BE2C (cell line): ENCODE data around the gene EIF2A.
"Not testable (repeated sequence)": the region's sequence is repeated elsewhere in the genome, so short reads cannot be mapped to it uniquely, and the experiment has no call there.

Source experiments
- DNase-seq: peaks from one replicate; pipeline ENCODE4 v3.0.0-alpha.2; 2020
- H3K27me3 ChIP-seq: fragments of 250-450 bp; sonication (Bioruptor Pico); 2 replicates; pipeline ENCODE4 v1.5.1; 2020; ENCODE audit warnings: mild to moderate bottlenecking
- H3K36me3 ChIP-seq: fragments of 250-450 bp; sonication (Bioruptor Pico); 2 replicates; pipeline ENCODE4 v1.5.1; 2020; ENCODE audit warnings: mild to moderate bottlenecking
- H3K4me1 ChIP-seq: fragments of 250-450 bp; sonication (Bioruptor Pico); 2 replicates; pipeline ENCODE4 v1.5.1; 2020
- H3K4me3 ChIP-seq: 2 replicates; pipeline ENCODE4 v1.5.1; 2011; ENCODE audit warnings: low read depth, low read length
- H3K9me3 ChIP-seq: fragments of 250-450 bp; sonication (Bioruptor Pico); 2 replicates; pipeline ENCODE4 v1.5.1; 2020
- TF ChIP-seq, protein P1 (sequence below): IDR thresholded peaks from 2 replicates; pipeline ENCODE4 v1.5.1; 2012; ENCODE audit warnings: mild to moderate bottlenecking, low read depth, low read length

Gene EIF2A

GRCh38 chr3:150620002-150620689 lies 73.6 kb downstream of the EIF2A start:
- no peaks in the 10 kb centered on the region for H3K4me1 ChIP-seq
- DNase-seq = no peak
- no peak overlapping the region for H3K4me3 ChIP-seq
- H3K9me3 ChIP-seq = no peaks in the 10 kb centered on the region
- peaks cover 7% of the 10 kb centered on the region for H3K36me3 ChIP-seq
- no peaks in the 10 kb centered on the region for H3K27me3 ChIP-seq
- TF ChIP-seq, protein P1, sequence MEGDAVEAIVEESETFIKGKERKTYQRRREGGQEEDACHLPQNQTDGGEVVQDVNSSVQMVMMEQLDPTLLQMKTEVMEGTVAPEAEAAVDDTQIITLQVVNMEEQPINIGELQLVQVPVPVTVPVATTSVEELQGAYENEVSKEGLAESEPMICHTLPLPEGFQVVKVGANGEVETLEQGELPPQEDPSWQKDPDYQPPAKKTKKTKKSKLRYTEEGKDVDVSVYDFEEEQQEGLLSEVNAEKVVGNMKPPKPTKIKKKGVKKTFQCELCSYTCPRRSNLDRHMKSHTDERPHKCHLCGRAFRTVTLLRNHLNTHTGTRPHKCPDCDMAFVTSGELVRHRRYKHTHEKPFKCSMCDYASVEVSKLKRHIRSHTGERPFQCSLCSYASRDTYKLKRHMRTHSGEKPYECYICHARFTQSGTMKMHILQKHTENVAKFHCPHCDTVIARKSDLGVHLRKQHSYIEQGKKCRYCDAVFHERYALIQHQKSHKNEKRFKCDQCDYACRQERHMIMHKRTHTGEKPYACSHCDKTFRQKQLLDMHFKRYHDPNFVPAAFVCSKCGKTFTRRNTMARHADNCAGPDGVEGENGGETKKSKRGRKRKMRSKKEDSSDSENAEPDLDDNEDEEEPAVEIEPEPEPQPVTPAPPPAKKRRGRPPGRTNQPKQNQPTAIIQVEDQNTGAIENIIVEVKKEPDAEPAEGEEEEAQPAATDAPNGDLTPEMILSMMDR = no peak

DNA sequence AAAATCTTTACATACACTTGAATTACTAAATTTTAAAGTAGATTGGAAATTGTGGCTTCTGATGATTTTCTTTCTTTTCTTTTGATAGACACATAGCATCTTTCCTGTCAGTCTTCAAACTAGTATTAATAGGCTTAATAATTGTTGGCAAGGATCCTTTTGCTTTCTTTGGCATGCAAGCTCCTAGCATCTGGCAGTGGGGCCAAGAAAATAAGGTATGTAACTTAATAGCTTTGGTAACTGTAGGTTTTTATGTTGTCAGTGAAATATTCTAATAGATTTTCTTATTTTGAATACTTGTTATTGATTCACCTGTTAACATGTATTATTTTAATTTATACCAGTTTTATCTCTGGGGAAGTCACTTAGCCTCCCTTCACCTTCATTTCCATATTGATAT lies 76.4 kb downstream of the EIF2A start:
- not testable (repeated sequence) for DNase-seq, H3K4me3 ChIP-seq, H3K4me1 ChIP-seq, H3K27me3 ChIP-seq, H3K9me3 ChIP-seq
- H3K36me3 ChIP-seq = peaks cover 22% of the 10 kb centered on the region

DNA sequence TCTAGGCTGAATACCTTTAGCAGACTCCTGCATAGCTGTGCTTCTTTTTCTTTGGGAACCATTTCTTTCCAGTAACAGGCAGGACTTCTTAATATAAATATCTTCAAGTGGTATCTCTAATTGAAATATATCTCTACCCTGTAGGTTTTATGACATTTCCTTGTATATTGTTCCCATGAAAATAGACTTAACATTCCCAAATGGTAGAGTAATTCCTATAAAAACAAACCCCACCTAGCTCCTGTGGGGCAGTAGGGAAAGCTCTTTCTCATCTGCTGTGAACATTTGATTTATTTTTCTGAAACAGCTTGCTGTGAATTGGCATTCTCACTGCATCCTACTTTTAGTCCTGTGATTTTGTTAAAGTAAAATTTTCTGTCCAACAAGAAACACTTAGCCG lies 77.4 kb downstream of the EIF2A start:
- peaks cover 17% of the 10 kb centered on the region for H3K36me3 ChIP-seq

DNA sequence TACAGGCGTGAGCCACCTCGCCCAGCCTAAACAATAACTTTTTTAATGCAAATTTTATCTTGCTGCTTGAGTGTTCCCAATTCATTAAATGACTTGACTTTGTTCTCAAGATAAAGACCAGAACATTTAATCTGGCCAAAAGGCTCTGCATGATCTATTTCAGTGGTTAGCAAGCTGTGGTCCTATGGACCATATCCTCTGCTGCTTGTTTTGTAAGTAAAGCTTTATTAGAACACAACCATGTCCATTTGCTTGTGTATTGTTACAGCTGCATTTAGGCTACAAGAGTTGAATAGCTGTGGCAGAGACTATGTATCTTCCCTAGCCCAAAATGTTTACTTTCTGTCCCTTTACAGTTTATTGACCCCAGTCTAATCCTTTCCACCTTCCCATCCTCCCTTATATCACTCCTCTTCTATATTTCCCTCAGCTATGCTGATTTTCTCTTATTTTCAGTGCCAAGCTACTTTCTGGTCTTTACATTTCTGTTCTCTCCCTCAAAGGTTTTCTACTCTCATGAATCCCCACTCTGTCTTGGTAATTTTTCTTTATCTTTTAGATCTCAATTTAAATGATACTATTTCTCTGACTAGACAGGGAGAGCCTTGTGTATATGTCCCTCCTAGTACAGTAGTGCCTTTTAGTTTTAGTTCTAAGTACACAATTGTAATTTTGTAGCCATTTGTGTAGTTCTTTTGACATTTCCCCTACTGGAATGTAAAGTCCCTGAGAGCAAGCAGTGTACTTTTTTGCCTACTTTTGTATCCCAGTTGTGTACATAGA lies 79.8 kb downstream of the EIF2A start:
- TF ChIP-seq, protein P1 = no peak
- Histone ChIP-seq H3K9me3 (no peaks in the 10 kb centered on the region), H3K27me3 (no peaks in the 10 kb centered on the region), H3K4me1 (no peaks in the 10 kb centered on the region), H3K36me3 (peaks cover 22% of the 10 kb centered on the region), H3K4me3 (no peak overlapping the region)
- DNase-seq = no peak

More for the DNA sequence above, 77.4 kb downstream of the EIF2A start:
- no peaks in the 10 kb centered on the region for H3K9me3 ChIP-seq
- H3K4me3 ChIP-seq = no peak overlapping the region
- DNase-seq = no peak
- TF ChIP-seq, protein P1 = no peak
- H3K4me1 ChIP-seq = no peaks in the 10 kb centered on the region
- H3K27me3 ChIP-seq = no peaks in the 10 kb centered on the region

DNA sequence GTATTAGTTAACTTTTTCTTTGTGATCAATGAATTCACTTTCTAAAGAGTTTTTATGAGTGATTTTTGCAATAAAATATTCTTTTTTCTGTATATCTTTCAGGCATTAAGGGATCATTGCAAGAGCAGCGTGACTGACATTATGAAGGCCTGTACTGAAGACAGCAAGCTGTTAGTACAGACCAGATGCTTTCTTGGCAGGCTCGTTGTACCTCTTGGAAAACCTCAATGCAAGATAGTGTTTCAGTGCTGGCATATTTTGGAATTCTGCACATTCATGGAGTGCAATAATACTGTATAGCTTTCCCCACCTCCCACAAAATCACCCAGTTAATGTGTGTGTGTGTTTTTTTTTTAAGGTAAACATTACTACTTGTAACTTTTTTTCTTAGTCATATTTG lies 81.0 kb downstream of the EIF2A start:
- DNase-seq = no peak
- TF ChIP-seq, protein P1 = no peak
- Histone ChIP-seq H3K4me1 (no peaks in the 10 kb centered on the region), H3K9me3 (no peaks in the 10 kb centered on the region), H3K36me3 (peaks cover 23% of the 10 kb centered on the region), H3K27me3 (no peaks in the 10 kb centered on the region), H3K4me3 (no peak overlapping the region)

DNA sequence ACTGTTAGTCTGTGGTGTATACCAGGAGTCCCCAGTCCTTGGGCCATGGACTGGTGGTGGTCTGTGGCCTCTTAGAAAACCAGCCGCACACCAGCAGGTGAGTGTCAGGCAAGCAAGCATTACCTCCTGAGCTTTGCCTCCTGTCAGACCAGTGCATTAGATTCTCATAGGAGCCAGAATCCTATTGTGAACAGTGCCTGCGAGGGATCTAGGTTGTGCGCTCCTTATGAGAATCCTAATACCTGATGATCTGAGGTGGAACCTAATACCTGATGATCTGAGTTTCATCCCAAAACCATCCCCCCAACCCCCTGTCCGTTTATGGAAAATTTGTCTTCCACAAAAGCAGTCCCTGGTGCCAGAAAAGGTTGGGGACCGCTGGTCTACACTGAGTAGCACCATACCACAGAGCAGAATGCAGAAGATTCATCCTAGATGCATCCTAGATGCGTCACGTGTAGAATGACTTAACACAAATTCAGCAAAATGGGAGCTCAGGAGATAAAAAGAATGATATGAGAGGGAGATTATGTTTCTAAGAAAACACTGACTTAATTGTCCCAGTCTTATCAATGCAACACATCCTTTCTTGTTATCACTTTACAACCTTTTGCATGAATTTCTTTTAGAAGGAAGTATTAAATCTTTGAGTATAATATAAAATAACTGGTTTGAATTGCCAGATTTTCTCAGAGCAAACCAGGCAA lies 85.1 kb downstream of the EIF2A start:
- Histone ChIP-seq H3K27me3 (no peaks in the 10 kb centered on the region), H3K36me3 (peaks cover 15% of the 10 kb centered on the region), H3K9me3 (no peaks in the 10 kb centered on the region), H3K4me3 (no peak overlapping the region), H3K4me1 (no peaks in the 10 kb centered on the region)
- TF ChIP-seq, protein P1 = no peak
- no peak for DNase-seq
